A549 (cell line): ENCODE results near the gene COL5A2. TPM values are rescaled to one million over a fixed set of nuclear protein-coding genes. Genes with fewer than 3 reads are reported as not detected.

Experiments used
- ATAC-seq, 2 experiments: fragments of 200-7000 bp in 1 of 2; fragments of >200 bp in 1 of 2; cut with Nextera tagmentation in 1 of 2; cut with Tn5 transposase in 1 of 2; 3 replicates each; pipeline versions ENCODE4 v1.8.0 to v1.9.1; 2018 to 2020; ENCODE audit warnings: mild to moderate bottlenecking in 1 of 2, moderate library complexity in 1 of 2
- CTCF ChIA-PET: fragments of 300-600 bp; sonication (Branson Sonifier 250); formaldehyde crosslinking; extraction: SDS; loops from one replicate; lab custom pipeline; 2021; ENCODE audit warnings: antibody characterized with exemption, inconsistent platforms; lab: Yijun Ruan, JAX
- POLR2A ChIA-PET: fragments of 350-600 bp; formaldehyde crosslinking; extraction: SDS; loops from one replicate; lab custom pipeline; 2021; ENCODE audit warnings: antibody characterized with exemption, inconsistent platforms; lab: Yijun Ruan, JAX
- DNase-seq, 2 experiments: peaks; one replicate each; pipeline versions ENCODE4 v3.0.0 to v3.0.0-alpha.2; 2011 to 2016; ENCODE audit warnings: low read depth in 1 of 2, low spot score in 1 of 2
- FAIRE-seq: peaks from 2 replicates; lab custom pipeline; 2011; peaks lifted over from hg19 to GRCh38; lab: Jason Lieb, UNC
- H3K27ac ChIP-seq, 2 experiments: fragments of >200 bp; sonication (Bioruptor Twin); formaldehyde crosslinking; 3 replicates each; pipeline ENCODE4 v1.5.1; 2016 to 2017
- H3K4me1 ChIP-seq: fragments of >200 bp; sonication (Bioruptor Twin); formaldehyde crosslinking; 3 replicates; pipeline ENCODE4 v1.6.1; 2016
- H3K4me2 ChIP-seq: fragments of >200 bp; sonication (Bioruptor Twin); formaldehyde crosslinking; 3 replicates; pipeline ENCODE4 v1.6.1; 2016
- H3K4me3 ChIP-seq: fragments of >200 bp; sonication (Bioruptor Twin); formaldehyde crosslinking; 3 replicates; pipeline ENCODE4 v1.5.1; 2016
- H3K9me3 ChIP-seq: fragments of >200 bp; sonication (Bioruptor Twin); formaldehyde crosslinking; 3 replicates; pipeline ENCODE4 v1.6.1; 2016
- CBX2 ChIP-seq: fragments of 200-600 bp; sonication (generic); IDR thresholded peaks from 2 replicates; pipeline ENCODE4 v1.6.1; 2016; ENCODE audit warnings: low read depth, mild to moderate bottlenecking, borderline replicate concordance
- CEBPB ChIP-seq, 2 experiments: fragments of >200 bp in 1 of 2; sonication (Bioruptor Twin) in 1 of 2; formaldehyde crosslinking in 1 of 2; IDR thresholded peaks; 2 replicates each; pipeline ENCODE4 v1.6.1; 2012 to 2016
- FOSL2 ChIP-seq, 2 experiments: fragments of 450-650 bp in 1 of 2; fragments of >200 bp in 1 of 2; sonication (Bioruptor Twin) in 1 of 2; formaldehyde crosslinking; IDR thresholded peaks; 2 replicates each; pipeline versions ENCODE4 v1.5.0 to v1.6.1; 2016 to 2020; ENCODE audit warnings: mild to moderate bottlenecking in 1 of 2, moderate library complexity in 1 of 2
- FOXS1 ChIP-seq: fragments of 250-450 bp; sonication (Bioruptor Pico); IDR thresholded peaks from 2 replicates; pipeline ENCODE4 v1.5.0; 2020; ENCODE audit warnings: mild to moderate bottlenecking, moderate library complexity
- GATA3 ChIP-seq: IDR thresholded peaks from 2 replicates; pipeline ENCODE4 v1.6.1; 2012; ENCODE audit warnings: borderline replicate concordance
- HOXB5 ChIP-seq: fragments of 250-450 bp; sonication (Bioruptor Pico); IDR thresholded peaks from 2 replicates; pipeline ENCODE4 v1.5.0; 2020; ENCODE audit warnings: mild to moderate bottlenecking, moderate library complexity
- JUN ChIP-seq, 2 experiments: fragments of >200 bp; sonication (Bioruptor Twin); formaldehyde crosslinking; IDR thresholded peaks; 2 replicates in 1 of 2; 3 replicates in 1 of 2; pipeline ENCODE4 v1.6.1; 2016 to 2017
- JUNB ChIP-seq: fragments of >200 bp; sonication (Bioruptor Twin); formaldehyde crosslinking; IDR thresholded peaks from 2 replicates; pipeline ENCODE4 v1.6.1; 2016
- MYC ChIP-seq: IDR thresholded peaks from 2 replicates; pipeline ENCODE4 v1.6.1; 2012; ENCODE audit warnings: mild to moderate bottlenecking, inconsistent platforms, low read length, improper control_type of control experiment, borderline replicate concordance
- POLR2A ChIP-seq: IDR thresholded peaks from 2 replicates; pipeline ENCODE4 v1.6.1; 2012; ENCODE audit warnings: mild to moderate bottlenecking, low read length
- RAD21 ChIP-seq, 2 experiments: fragments of >200 bp in 1 of 2; sonication (Bioruptor Twin) in 1 of 2; formaldehyde crosslinking in 1 of 2; IDR thresholded peaks in 1 of 2; conservative IDR thresholded peaks in 1 of 2; 2 replicates in 1 of 2; 3 replicates in 1 of 2; pipeline ENCODE4 v1.6.1; 2012 to 2018; ENCODE audit warnings: inconsistent platforms in 1 of 2
- RFX5 ChIP-seq: fragments of 450-650 bp; IDR thresholded peaks from 2 replicates; pipeline ENCODE4 v1.7.1; 2014; ENCODE audit warnings: antibody characterized with exemption, mild to moderate bottlenecking, moderate library complexity
- ZFP36 ChIP-seq: fragments of 450-650 bp; IDR thresholded peaks from 2 replicates; pipeline ENCODE4 v1.6.1; 2014; ENCODE audit warnings: borderline replicate concordance; ENCODE audit not compliant: partially characterized antibody
- WGBS: methylation state at CpG from one replicate; pipeline ENCODE4 v1.1.6; 2017; ENCODE audit errors: missing lambda C conversion rate; 5-methylcytosine and 5-hydroxymethylcytosine counted together
- polyA minus RNA-seq: library from RNA; depleted of rRNA, polyadenylated mRNA; stranded (reverse); fragments of >200 nt; gene quantifications from 2 replicates; pipeline ENCODE4 v1.2.3, GENCODE V29; 2011; rRNA and poly(A)+ RNA removed
- polyA plus RNA-seq, 4 experiments: library from polyadenylated mRNA; depleted of rRNA in 3 of 4; stranded (reverse); fragments of >200 nt; fragmentation: RNase III in 1 of 4; extraction: RNeasy Plus Mini Kit Qiagen cat#74134 plus additional on column Dnase treatment in 1 of 4; gene quantifications; 2 replicates in 3 of 4; 3 replicates in 1 of 4; pipeline ENCODE4 v1.2.3, GENCODE V29; 2011 to 2017
- TF ChIP-seq, protein P1 (sequence below): fragments of 450-650 bp; IDR thresholded peaks from 2 replicates; pipeline ENCODE4 v1.6.1; 2014; ENCODE audit warnings: antibody characterized with exemption
- TF ChIP-seq, protein P2 (sequence below): fragments of >200 bp; sonication (Bioruptor Twin); formaldehyde crosslinking; IDR thresholded peaks from 3 replicates; pipeline ENCODE4 v1.6.1; 2016
- TF ChIP-seq, protein P3 (sequence below): fragments of 250-450 bp; sonication (Bioruptor Pico); IDR thresholded peaks from 2 replicates; pipeline ENCODE4 v1.5.0; 2020; ENCODE audit warnings: low read depth, mild to moderate bottlenecking, moderate library complexity
- TF ChIP-seq, protein P4 (sequence below): fragments of 200-600 bp; sonication (generic); IDR thresholded peaks from 2 replicates; pipeline ENCODE4 v1.6.1; 2016; ENCODE audit warnings: antibody characterized with exemption, mild to moderate bottlenecking, moderate library complexity
- TF ChIP-seq, protein P5 (sequence below): IDR thresholded peaks from 2 replicates; pipeline ENCODE4 v1.6.1; 2012

Gene COL5A2
- polyA plus RNA-seq (2011; rRNA removed) (215 and 244 TPM in 2 replicates), polyA plus RNA-seq (2017; fragmentation: RNase III; extraction: RNeasy Plus Mini Kit Qiagen cat#74134 plus additional on column Dnase treatment) (114 to 156 TPM (median 152 TPM) in 3 replicates), polyA minus RNA-seq (199 and 285 TPM in 2 replicates)
- 66.7 and 70.8 TPM in 2 replicates for polyA plus RNA-seq (2012; cell fraction: cytosol; rRNA removed)
- 138 and 156 TPM in 2 replicates for polyA plus RNA-seq (2012; cell fraction: nucleus; rRNA removed)

DNA sequence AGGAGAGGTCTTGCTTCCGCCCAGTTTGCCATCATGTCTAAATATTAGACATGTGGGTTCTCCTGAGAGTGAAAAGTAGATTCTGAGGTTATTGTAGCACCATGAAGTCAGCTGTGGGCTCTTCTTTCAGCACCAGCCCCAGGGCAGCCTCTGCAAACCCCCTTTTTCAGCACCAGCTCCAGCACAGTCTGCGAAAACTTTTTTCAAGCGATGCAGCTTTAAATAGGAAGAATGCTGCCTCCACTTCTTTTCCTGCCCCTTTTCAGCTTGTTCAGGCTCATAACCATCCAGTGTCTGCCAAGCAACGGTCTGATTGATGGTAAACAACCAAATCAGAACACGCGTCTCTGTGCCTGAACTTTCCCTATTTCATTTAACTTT is at the start of gene COL5A2:
TSS of gene COL5A2 (minus strand) at position 192 of the 381 bp plus-strand sequence. CDS start at position 35, 157 bp downstream.
- TF ChIP-seq, protein P1, sequence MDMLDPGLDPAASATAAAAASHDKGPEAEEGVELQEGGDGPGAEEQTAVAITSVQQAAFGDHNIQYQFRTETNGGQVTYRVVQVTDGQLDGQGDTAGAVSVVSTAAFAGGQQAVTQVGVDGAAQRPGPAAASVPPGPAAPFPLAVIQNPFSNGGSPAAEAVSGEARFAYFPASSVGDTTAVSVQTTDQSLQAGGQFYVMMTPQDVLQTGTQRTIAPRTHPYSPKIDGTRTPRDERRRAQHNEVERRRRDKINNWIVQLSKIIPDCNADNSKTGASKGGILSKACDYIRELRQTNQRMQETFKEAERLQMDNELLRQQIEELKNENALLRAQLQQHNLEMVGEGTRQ, result no peak
- TF ChIP-seq JUNB, result no peak
- TF ChIP-seq HOXB5 (CRISPR knock-in tag), result 0 out of 2 replicates have a peak, but pooled peaks have one; percentile 29
- TF ChIP-seq, protein P2, sequence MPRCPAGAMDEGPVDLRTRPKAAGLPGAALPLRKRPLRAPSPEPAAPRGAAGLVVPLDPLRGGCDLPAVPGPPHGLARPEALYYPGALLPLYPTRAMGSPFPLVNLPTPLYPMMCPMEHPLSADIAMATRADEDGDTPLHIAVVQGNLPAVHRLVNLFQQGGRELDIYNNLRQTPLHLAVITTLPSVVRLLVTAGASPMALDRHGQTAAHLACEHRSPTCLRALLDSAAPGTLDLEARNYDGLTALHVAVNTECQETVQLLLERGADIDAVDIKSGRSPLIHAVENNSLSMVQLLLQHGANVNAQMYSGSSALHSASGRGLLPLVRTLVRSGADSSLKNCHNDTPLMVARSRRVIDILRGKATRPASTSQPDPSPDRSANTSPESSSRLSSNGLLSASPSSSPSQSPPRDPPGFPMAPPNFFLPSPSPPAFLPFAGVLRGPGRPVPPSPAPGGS, result peak; percentile 65; the same call in 1 of the 3 replicates
- TF ChIP-seq RAD21 (conservative IDR thresholded peaks at IDR 0.05 in 1 of 2, IDR thresholded peaks at IDR 0.05 in 1 of 2), result 0 out of 5 replicates have a peak, but pooled peaks of 1 of the 2 experiments have one; percentile 12
- TF ChIP-seq, protein P3, sequence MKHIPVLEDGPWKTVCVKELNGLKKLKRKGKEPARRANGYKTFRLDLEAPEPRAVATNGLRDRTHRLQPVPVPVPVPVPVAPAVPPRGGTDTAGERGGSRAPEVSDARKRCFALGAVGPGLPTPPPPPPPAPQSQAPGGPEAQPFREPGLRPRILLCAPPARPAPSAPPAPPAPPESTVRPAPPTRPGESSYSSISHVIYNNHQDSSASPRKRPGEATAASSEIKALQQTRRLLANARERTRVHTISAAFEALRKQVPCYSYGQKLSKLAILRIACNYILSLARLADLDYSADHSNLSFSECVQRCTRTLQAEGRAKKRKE (CRISPR knock-in tag), result no peak
- peak; percentile 50 for TF ChIP-seq POLR2A
- TF ChIP-seq, protein P4, sequence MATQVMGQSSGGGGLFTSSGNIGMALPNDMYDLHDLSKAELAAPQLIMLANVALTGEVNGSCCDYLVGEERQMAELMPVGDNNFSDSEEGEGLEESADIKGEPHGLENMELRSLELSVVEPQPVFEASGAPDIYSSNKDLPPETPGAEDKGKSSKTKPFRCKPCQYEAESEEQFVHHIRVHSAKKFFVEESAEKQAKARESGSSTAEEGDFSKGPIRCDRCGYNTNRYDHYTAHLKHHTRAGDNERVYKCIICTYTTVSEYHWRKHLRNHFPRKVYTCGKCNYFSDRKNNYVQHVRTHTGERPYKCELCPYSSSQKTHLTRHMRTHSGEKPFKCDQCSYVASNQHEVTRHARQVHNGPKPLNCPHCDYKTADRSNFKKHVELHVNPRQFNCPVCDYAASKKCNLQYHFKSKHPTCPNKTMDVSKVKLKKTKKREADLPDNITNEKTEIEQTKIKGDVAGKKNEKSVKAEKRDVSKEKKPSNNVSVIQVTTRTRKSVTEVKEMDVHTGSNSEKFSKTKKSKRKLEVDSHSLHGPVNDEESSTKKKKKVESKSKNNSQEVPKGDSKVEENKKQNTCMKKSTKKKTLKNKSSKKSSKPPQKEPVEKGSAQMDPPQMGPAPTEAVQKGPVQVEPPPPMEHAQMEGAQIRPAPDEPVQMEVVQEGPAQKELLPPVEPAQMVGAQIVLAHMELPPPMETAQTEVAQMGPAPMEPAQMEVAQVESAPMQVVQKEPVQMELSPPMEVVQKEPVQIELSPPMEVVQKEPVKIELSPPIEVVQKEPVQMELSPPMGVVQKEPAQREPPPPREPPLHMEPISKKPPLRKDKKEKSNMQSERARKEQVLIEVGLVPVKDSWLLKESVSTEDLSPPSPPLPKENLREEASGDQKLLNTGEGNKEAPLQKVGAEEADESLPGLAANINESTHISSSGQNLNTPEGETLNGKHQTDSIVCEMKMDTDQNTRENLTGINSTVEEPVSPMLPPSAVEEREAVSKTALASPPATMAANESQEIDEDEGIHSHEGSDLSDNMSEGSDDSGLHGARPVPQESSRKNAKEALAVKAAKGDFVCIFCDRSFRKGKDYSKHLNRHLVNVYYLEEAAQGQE, result peak; percentile 75
- peak; percentile 46 to 55; a peak in 2 of 5 replicates for TF ChIP-seq JUN (IDR thresholded peaks at IDR 0.05)
- Histone ChIP-seq H3K4me3 (peak within 1 kb of the TSS; percentile 66), H3K27ac (peak within 1 kb of the TSS; percentile 84 to 93), H3K4me2 (peak within 1 kb of the TSS; percentile 77), H3K9me3 (no peaks in the 10 kb centered on the region), H3K4me1 (peaks cover 50% of the 10 kb centered on the region)
- peak; percentile 86 to 89 for ATAC-seq
- 1% methylated on average over 6 of the region's 6 CpGs for WGBS
- peak; percentile 15 to 86 for DNase-seq
- FAIRE-seq, result peak; percentile 90
- POLR2A ChIA-PET, result interaction anchor here (1.0 to 3.5 kb wide), 11 partner anchors 9 to 261 kb away, joined by 3 to 23 read pairs (median 5); partner anchors contain the start of gene WDR75
- CTCF ChIA-PET, result interaction anchor here (0.7 to 4.5 kb wide), 12 partner anchors 9 to 107 kb away, joined by 3 to 25 read pairs (median 4); no protein-coding TSS in a partner anchor

DNA sequence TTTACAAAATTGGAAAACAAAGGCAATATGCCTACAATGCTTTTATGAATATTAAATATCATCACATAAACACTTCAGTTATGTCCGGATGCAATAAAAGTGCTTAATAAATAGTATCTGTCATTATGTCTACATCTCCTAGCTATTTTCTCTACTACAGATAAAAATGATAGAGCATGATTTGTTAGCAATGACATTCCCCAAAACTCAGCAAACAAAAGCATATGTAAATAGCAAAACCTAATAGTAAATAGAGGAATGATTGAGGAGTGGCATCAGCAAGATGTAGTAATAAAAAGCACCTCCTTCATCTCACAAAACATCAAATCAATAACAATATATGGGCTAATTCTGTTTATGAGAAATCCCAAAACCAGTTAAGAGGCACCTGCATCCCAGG is 46.5 kb upstream of the COL5A2 start:
- POLR2A ChIA-PET, result no interaction called here
- H3K4me3 ChIP-seq, result no peak overlapping the region
- CTCF ChIA-PET, result interaction anchor here (0.6 kb wide), 1 partner anchor 116 kb away, joined by 4 read pairs; no protein-coding TSS in a partner anchor
- H3K9me3 ChIP-seq, result no peaks in the 10 kb centered on the region
- H3K4me2 ChIP-seq, result peak overlapping the region; percentile 70
- DNase-seq (peak in 1 of 2 experiments; percentile 77), FAIRE-seq (no peak), ATAC-seq (peak in 1 of 2 experiments; percentile 33; a peak in 3 of 6 replicates)
- 16% methylated on average over 1 of the region's 1 CpG for WGBS
- peak overlapping the region; percentile 66 to 80 for H3K27ac ChIP-seq
- peaks cover 57% of the 10 kb centered on the region for H3K4me1 ChIP-seq
- TF ChIP-seq ZFP36, result peak; percentile 16
- TF ChIP-seq, protein P5, sequence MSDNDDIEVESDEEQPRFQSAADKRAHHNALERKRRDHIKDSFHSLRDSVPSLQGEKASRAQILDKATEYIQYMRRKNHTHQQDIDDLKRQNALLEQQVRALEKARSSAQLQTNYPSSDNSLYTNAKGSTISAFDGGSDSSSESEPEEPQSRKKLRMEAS, result peak; percentile 44
- TF ChIP-seq FOXS1 (CRISPR knock-in tag), result peak; percentile 58; the same call in 1 of the 2 replicates
- no peak for TF ChIP-seq RFX5
- TF ChIP-seq CEBPB (IDR thresholded peaks at IDR 0.05), result peak in 1 of 2 experiments; percentile 80; a peak in 2 of 4 replicates
- TF ChIP-seq FOSL2 (IDR thresholded peaks at IDR 0.05), result no peak
- peak; percentile 88 for TF ChIP-seq FOSL2 (CRISPR knock-in tag; IDR thresholded peaks at IDR 0.05)
- TF ChIP-seq RAD21 (conservative IDR thresholded peaks at IDR 0.05 in 1 of 2, IDR thresholded peaks at IDR 0.05 in 1 of 2), result 0 out of 5 replicates have a peak, but pooled peaks of 1 of the 2 experiments have one; percentile 1
- TF ChIP-seq JUNB, result peak; percentile 29; the same call in 1 of the 2 replicates
- TF ChIP-seq MYC, result no peak
- no peak for TF ChIP-seq CBX2
- TF ChIP-seq GATA3, result peak; percentile 100
